Measurements from ENCODE around the gene MERTK.
"Not testable (repeated sequence)": the region's sequence is repeated elsewhere in the genome, so short reads cannot be mapped to it uniquely, and the experiment has no call there.

Gene MERTK

DNA sequence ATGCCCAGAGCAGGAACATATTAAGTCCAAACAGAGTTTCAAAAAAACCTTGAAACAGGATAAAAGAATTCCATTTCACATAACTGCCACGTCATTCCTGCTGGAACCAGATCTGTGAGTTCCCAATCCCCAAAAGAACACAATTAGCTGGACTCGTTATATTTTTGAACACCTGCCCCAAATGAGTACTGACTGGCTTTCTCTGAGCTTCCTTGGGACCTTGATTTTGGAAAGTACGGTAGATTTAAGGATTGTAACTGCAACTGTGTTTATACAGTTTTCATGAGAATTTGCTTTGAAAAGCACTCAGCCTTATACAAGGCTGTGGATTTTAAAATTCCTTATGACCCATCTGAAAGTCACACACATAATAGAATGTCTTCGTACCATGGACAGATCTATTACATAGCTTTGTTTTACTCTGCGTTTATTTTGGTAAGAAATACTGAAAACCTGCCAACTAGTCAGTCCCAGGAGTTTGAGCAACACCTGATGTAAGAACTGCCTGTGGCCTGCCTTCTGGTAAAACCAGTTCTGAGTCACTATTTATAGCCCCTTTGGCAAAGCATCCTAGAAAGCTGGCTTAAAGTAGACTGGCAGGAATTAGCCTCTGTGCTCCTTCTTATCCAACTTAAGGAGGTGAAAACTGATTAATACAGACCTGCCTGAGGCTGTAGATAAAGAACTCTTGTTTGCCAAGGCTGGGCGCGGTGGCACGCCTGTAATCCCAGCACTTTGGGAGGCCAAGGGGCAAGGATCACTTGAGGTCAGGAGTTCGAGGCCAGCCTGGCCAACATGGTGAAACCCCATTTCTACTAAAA lies 48.1 kb downstream of the MERTK start:
- no peak for DNase-seq

DNA sequence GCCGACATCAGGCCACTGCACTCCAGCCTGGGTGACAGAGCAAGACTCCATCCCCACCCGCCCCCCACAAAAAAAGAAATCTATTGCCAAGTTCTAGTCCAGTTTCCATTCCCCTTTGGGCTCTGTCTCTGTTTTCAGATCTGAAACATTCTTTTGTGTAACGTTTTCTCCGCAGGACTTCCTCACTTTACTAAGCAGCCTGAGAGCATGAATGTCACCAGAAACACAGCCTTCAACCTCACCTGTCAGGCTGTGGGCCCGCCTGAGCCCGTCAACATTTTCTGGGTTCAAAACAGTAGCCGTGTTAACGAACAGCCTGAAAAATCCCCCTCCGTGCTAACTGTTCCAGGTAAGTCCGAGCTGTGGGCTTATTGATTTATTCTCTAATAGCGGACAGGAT lies 48.8 kb downstream of the MERTK start:
- no peak for DNase-seq

DNA sequence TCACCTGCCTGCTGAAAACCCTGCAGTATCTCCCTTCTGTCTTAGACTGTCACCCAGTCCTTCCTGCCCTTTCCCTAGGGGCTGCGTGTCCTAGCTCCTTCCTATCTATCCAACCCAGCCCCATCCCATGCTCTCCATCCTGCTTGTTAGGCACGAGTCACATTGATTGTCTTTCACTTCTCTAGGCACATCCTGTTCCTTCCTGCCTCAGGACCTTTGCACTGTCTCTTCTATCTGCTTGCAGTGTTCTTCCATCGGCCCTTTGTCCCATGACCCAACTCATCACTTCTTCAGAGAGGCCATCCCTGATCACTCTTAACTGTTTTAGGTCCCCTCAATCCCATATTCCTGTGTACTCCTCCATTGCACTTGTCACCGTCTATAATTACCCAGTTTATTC lies 50.4 kb downstream of the MERTK start:
- DNase-seq = no peak

DNA sequence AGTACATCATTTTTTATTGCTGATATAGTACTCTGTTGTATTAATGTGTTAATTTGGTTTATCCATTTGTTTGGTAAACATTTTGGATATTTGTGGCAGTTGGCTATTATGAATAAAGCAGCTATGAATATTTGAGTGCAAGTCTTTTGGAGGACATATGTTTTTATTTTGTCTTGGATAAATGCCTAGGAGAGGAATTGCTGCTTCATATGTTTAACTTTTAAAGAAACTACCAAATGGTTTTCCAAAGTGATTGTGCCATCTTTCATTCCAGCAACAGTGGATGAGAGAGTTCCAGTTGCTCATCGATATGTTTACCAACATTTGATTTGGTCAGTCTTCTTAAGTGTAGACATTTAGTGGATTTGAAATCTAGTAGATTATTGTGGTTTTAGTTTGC lies 51.8 kb downstream of the MERTK start:
- no peak for DNase-seq

DNA sequence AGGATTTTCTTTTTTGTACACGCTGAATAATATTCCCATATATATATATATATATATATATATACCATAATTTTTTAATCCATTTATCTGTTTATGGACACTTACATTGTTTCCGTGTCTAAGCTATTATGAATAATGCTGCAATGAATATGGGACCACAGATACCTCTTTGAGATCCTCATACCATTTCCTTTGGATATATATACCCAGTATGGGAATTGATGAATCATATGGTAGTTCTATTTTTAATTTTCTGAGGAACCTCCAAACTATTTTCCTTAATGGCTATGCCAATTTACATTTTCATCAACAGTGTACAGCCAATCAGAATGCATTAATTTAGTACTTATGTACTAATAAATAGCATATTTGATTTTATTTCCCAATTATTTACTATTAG lies 53.1 kb downstream of the MERTK start:
- no peak for DNase-seq

DNA sequence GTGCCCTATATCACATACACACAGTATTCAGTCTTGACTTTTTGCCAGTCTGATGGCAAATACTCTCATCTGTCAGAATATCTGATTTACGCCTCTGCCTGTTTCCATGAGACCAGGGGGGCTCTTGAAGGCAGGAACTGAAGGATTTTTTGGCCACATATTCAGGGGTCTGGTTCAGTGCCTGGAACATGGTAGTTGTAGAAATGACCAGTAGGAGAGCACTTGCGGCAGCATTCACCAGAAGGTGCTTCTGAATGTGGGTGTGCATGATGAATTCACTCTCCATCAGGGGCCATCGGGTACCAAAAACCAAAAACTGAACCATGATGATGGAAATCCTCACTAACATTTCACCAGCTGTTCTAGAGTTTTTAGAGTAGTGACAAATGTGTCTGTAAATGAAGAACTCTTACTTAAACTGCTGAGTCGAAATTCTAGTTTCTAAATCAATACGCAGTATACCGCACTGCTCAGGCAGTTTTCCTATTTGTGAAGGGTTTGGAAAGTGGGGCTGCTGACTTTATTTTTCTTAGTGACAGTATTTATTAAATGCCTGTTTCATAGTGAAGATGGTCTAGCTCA lies 54.6 kb downstream of the MERTK start:
- DNase-seq = no peak

DNA sequence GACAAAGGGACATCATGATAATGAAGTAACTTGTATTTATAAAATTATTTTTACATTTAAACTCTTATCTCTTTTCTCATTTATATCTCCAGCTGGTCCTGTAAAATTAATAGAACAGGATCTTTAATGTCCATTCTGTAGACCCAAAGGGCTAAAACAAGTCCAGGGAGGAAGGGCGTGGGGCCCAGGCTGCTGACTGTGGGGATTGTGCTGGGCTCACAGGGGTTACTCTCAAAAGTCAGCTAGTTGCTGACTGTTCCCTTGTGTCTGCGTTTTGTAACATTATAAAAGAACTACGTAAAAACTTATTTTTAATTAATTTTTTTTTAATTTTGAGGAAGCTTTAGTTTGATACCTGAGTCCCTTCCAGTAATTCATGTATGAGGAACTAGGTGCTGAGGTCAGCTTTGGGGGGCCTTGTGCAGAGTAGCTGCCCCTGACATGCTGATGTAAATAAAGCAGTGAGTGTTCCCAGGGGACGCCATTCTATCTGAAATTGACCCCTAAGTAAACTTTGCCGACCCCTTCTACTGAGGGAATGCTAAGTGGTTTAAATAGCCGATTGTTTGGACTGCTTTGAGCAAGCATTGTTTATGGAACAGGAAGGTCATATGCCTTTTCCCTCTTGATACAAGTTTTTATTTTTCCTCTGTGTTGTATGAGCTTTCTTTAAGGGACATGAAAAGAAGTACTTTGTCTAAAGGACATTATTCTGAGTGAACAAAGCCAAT lies 56.4 kb downstream of the MERTK start:
- DNase-seq = no peak

DNA sequence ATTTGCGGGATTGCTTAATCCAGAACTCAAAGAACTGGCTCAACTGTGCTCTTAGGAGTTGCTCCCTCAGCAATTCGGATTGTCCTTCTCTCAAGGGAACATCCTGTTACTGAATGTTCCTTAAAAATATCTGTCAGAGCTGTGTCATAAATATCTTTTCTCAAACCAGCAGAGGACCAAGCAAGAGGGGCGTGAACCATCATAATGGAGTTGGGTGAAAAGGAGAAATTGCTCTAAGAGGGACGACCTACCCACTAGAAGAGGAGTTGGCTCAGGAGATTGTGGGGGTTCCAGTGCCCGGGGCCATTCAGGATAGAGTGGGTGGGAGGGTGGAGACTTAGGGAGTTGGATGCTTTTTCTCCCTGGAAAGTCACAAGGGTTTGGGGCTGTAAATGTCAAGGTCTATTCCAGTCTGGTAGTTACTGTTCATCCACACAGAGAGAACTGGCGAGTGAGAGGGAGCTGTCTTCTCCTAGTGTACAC lies 59.5 kb downstream of the MERTK start:
- no peak for DNase-seq

DNA sequence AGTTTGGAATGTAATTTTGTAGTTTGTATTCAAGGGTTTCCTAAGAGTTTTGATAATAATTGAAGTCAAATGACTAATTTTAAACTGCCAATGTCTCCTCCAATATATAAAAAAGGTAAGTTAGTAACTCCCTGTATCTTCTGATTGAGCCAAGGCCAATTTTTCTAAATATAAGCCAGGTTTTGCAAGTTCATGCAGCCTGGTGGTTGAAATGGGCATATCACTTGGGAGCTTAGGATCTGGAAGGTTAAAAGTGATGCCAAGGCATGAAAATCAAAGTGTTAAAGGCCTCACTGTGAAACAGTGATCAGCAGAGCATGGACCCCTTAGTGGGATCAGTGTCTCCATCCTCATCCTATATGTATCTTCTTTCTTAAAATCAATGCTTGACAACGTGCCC lies 60.5 kb downstream of the MERTK start:
- DNase-seq = no peak

DNA sequence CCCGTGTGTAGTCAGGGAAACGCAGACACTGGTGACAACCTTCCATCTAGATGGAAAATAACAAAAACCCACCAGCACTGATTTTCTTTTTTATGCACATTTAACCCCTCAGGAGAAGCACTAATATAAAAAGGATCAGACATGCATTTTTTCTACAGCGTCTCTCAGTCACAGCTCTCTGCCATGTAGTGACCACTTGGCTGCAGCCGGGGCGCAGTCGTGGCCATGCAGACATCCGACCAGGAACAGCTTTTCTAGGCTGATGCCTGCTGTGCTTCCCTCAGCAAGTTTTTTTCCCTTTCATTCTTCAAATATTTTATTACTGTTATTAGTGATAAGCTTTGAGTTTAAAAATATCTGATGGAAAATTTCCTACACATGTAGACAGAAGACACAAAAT lies 63.3 kb downstream of the MERTK start:
- no peak for DNase-seq

DNA sequence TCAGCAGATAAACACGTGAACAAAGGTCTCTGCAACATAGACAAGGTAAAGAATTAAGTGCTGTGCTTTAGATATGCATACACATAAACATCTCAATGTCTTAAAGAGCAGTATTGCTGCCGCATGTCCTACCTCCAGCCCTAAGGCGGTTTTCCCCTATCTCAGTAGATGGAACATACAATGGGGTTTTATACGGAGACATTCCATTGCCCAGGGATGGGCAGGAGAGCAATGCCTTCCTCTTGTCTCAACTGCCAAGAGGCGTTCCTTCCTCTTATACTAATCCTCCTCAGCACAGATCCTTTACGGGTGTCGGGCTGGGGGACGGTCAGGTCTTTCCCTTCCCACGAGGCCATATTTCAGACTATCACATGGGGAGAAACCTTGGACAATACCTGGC lies 64.7 kb downstream of the MERTK start:
- DNase-seq = not testable (repeated sequence)

DNA sequence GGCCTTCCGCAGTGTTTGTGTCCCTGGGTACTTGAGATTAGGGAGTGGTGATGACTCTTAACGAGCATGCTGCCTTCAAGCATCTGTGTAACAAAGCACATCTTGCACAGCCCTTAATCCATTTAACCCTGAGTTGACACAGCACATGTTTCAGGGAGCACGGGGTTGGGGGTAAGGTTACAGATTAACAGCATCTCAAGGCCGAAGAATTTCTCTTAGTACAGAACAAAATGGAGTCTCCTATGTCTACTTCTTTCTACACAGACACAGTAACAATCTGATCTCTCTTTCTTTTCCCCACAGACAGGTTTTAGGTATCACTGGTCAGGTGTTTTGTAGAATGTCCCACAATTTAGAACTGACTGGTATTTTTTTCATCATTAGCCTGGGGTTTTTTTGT lies 65.1 kb downstream of the MERTK start:
- not testable (repeated sequence) for DNase-seq

DNA sequence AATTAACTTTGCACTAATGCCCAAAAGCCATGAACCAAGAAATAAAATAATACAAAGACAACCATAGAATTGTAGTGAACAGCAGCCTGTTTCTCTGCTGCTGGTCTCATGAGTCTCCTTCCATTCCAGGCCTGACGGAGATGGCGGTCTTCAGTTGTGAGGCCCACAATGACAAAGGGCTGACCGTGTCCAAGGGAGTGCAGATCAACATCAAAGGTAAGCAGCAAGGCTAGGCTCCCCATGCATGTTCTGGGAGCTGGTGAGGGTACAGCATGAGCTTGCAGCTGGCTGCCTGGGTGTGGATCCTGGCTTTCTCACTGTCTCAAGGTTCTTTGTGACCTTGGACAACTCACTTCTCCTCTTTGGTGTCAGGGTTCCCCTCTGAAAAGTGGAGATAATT lies 66.7 kb downstream of the MERTK start:
- no peak for DNase-seq

DNA sequence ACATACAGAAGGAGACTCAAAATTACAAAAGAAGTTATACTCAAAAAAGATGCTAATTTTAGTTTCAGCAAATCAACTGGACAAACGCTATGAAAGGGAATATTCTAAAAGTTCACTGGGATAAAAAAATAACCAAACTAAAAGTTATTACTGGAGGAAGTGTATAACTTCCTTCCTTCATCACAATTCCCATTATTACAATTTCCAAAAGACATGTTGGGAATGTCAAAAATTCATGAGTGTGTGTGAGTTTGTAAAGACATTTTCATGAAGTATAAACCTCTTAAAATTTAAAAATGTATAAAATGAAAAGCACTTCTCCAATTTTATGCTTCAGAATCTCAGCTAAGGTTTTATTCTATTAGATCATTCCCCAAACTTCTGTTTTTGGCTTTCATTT lies 67.8 kb downstream of the MERTK start:
- DNase-seq = no peak

DNA sequence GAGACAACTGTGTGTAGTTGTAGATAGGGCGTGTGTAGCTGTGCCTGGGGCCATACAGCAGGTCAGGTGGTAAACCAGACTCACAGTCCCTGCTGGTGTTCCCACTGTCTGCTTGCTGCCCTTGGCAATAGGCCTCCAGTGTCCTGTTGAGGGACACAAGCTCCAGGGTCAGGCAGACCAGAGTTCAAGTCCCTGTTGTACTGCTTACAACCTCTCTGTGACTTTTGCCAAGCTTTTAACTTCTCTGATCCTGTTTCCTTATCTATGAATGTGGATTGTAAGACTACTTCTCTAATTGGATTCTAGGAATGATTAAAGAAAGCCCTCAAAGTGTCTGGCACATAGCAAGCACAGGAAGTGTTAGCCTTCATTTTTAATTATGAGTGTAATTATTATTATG lies 68.6 kb downstream of the MERTK start:
- DNase-seq = no peak

DNA sequence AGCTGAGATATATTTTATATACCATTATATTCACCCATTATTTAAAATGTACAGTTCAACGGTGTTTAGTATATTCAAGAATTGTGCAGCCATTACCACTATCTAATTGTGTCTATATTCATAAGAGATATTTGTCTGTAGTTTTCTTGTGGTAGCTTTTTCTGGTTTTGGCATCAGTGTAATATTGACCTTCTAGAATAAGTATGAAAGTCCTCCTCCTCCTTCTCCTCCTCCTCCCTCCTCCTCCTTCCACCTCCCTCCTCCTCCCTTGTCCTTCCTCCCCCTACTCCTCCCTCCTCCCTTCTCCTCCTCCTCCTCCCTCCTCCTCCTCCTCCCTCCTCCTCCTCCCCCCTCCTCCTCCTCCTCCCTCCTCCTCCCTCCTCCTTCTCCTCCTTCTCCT lies 72.0 kb downstream of the MERTK start:
- no peak for DNase-seq

DNA sequence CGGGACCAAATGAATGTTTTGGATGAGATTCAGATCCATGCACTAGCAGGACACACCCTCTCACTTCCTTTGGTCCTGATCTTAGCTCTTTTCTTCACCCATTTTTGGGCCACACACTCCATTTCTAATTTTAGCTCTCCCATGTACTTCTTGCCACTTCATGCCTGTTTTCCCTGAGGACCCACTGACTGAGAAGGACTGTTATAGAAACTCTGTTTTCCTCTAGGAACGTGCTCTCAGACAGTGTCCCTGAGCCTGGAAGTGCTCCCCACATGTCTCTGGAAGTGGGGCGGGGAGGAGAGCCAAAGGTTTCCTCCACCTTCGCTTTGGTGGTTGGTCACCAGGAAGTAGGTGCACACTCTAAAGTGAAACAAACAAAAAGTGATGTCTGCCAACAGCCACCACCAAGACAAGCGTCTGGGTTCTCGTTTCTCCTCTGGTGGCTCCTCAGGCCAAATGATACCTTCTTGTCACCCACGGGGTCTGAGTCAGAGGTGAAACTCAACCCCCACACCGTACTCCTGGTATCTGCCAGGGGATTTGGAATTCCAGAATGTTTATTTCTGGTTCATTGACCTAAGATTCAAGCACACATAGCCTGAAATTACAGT lies 74.7 kb downstream of the MERTK start:
- no peak for DNase-seq

DNA sequence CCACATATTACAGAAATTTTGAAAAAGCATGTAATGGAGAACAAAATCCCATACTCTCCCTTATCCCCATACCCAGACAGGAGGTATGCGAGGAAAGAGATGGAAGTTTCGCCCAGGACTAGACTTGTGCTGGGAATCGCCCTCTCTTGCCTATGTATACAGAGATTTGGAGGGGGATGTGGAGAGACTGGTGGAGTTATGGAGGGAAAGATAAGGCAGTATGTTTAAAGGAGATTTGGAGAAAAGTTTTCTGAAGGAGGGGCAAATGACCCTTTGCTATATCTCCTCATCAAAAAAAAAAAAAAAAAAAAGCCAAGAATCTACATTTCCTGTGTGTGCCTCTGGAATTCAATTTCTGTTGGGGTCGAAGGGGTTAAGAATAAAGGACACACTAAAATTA lies 75.3 kb downstream of the MERTK start:
- no peak for DNase-seq

DNA sequence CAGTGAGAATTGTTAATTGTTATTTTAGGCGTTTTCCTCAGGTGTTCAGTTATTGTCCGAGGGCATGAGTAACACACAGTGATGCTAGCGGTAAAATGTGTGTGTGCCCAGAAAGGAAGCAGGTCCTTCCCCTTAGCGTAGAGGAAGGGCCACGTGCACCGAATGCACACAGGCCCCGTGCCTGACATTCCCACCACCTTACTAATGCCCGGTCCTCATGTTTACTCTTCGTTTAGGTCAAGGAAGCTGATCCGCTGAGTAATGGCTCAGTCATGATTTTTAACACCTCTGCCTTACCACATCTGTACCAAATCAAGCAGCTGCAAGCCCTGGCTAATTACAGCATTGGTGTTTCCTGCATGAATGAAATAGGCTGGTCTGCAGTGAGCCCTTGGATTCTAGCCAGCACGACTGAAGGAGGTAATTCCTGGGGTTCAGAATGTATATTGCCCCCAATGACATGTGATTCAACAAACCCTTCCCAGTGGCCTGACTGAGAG lies 76.7 kb downstream of the MERTK start:
- no peak for DNase-seq

DNA sequence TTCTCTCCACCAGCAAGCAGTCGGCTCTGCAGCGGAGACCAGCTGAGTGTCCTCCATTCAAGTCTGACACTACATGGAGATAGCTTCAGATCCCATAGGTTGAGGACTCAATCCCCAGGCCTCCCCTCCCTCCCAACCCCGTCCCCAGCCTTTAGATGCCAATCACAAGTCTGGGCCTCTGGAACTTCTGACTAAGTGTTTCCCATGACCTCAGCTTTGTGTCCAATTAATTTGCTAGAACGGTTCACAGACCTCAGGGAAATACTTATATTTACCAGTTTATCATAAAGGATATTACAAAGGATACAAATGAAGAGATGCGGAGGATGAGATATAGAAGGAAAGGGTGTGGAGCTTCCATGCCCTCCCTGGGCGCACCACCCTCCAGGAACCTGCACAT lies 77.4 kb downstream of the MERTK start:
- no peak for DNase-seq

DNA sequence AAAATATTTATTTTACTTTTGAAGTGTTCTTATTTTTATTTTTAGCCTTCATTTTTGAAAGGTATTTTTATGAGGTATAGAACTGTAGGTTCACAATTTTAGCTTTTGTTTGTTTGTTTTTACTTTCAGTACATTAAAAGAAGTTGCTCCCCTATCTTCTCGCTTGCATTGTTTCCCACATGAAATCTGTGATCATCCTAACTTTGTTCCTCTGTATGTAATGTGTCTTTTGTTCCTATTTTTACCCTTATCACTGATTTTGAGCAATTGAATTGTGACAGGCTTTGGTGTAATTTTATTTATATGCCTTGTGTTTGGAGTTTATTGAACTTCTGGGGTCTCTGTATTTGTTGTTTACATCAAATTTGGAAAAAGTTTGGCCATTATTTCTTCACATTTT lies 78.8 kb downstream of the MERTK start:
- DNase-seq = no peak

DNA sequence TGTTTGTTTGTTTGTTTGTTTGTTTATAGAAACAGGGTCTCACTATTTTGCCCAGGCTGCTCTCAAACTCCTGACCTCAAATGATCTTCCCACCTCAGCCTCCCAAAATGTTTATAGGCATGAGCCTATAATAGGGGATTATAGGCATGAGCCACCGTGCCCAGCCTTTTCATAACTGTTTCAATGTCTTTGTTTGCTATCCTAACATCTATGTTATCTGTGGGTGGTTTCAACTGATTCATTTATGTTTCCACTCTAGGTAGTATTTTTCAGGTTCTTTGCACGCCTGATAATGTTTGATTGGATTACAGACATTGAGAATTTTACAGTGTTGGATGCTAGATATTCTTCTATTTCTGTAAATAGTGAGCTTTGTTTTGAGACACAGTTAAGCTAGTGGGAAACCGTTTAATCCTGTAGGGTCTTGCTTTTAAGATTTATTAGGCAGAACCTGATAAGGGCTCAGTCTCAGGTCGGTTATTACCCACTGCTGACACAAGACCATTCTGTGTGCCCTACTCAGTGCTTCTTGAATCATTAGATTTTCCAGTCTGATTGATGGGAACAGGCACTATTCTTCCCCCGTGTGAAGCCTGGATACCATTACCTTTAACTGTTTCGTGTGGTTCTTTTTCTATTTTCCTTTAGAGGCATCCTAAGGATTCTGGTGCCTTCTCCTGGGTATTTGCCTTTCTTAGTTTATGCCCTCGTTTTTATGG lies 80.2 kb downstream of the MERTK start:
- DNase-seq = no peak

DNA sequence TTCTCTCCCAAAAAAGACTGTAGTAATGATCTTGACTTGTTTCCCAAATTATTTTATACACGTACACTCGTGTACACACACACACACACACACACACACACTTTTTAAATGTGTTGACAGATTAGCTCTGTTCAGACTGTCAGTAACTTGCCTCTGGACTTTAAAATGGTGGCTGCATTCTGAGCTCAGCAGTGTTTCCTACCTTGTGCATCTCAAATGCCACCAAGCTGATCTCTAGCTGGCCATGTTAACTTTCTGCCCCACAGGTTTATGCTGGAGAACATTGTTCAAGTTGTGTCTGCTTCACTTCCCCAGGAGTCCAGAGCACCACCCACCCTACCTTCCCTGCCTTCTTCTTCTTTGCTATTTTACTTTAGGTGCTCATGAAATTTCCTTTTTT lies 83.3 kb downstream of the MERTK start:
- DNase-seq = no peak

All from activated effector memory CD4-positive, alpha-beta T cell treated with anti-CD3 and anti-CD28 coated beads, Interleukin-2, amount 50 U/mL, for 16 hours (primary cell).